GM18861 (cell line): ENCODE data around the gene ADIPOR2.

Experiments
- ATAC-seq: cut with Tn5 transposase; IDR thresholded peaks from one replicate; pipeline ENCODE4 v1.9.1; 2021; ENCODE audit not compliant: unreplicated experiment

Gene ADIPOR2

GRCh38 chr12:1690578-1691122, at the start of gene ADIPOR2:
TSS of gene ADIPOR2 (plus strand) at chr12:1691070. CDS start at chr12:1754344, 63,274 bp downstream.
- ATAC-seq, result peak; percentile 90

GRCh38 chr12:1642513-1642912, 48.4 kb upstream of the ADIPOR2 start:
- no peak for ATAC-seq

- ATAC-seq, result no peak
Observed at GRCh38 chr12:1643043-1643442, 47.8 kb upstream of the ADIPOR2 start.

- ATAC-seq, result no peak
Observed at GRCh38 chr12:1643905-1644533, 46.9 kb upstream of the ADIPOR2 start.

GRCh38 chr12:1644534-1645438, 46.1 kb upstream of the ADIPOR2 start:
- no peak for ATAC-seq

GRCh38 chr12:1645819-1646218, 45.1 kb upstream of the ADIPOR2 start:
- no peak for ATAC-seq

DNA sequence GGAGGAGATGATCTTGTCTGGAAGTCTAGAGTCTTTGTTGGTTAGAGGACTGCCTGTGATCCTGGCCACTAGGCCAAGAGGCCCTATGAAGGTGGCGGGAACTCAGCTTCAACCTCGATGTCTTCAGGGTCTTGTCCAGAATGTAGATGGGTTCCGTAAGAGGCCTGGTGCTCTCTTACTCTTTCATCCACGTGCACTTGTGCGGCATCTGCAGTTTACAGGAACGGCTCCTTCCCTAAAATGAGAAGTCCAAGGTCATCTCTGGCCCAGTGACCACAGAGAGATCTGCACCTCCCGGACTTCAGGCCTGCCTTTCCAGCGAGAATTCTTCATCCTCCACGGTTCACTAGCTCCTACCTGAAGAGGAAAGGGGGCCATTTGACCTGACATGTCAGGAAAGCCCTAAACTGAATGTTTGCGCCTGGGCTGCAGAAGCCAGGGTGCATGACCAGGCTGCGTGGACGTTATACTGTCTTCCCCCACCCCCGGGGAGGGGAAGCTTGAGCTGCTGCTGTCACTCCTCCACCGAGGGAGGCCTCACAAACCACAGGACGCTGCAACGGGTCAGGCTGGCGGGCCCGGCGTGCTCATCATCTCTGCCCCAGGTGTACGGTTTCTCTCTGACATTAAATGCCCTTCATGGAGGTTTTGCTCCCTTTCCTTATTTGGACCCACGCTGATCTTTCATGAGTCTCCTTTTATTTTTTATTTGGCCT, 44.1 kb upstream of the ADIPOR2 start:
- no peak for ATAC-seq

DNA sequence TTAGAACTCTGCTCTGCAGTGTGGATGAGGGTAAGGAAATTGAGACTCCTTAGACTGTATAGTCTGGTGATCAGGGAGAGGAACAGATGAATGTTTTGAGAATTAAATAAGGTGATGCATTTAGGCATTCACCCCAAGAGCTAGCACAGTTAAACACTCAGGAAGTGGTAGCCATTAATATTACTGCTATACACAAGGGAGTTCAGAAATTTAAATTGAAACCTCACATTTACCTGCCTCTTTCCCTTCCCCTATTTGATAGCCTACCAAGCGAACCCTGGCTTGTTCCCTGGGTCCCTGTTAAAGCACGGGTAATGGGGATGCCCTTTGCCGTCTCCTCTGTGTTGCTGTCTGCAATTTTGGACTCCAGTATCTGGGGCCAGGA, 43.6 kb upstream of the ADIPOR2 start:
- no peak for ATAC-seq

GRCh38 chr12:1650260-1650977, 40.5 kb upstream of the ADIPOR2 start:
- no peak for ATAC-seq

GRCh38 chr12:1650978-1651361, 39.9 kb upstream of the ADIPOR2 start:
- no peak for ATAC-seq

DNA sequence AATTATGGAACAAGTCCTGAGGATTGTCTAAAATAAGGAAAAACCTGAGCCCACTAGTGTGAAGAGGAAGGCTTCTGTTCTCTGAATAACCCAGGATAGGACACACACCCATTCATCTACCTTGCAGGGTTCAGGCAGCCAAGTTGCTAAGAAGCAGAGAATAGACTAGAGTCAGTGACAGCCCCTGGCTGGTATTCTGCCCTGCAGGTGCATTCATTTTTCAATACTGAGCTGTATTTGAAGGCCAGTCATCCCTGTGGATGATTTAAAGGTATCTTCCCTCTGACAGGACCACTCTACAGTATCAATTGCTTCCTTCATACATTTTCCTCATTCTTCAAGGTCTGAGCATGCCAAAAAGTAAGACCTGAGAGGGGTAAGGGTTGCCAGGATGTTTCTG, 38.9 kb upstream of the ADIPOR2 start:
- ATAC-seq, result no peak

DNA sequence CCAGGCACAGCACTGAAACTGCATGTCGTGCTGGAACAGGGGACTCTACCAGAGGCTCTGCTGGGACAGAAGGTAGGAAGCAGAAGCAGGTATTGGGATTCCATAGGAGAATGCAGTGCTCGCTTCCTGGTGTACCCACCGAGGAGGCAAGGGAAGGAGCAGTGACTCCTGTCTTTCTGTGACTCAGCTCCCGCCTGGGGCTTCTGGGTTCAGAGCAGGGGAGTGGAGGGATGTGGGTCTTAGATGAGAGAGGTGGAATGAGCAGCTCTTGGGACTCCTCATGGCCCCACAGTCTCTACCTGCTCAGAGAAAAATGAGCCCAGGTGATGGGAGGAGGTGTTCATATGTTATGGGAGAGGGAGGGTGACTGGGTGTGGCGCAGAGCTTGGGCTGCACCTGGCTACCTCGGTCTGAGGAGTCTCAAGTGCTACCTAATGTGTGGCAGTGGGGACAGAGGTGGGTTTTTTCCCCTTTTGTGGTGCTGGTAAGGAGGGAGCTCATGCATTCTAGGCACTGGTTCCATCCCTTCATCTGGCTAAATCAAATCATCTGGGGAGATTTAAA, 35.6 kb upstream of the ADIPOR2 start:
- no peak for ATAC-seq

- ATAC-seq, result no peak
Observed at GRCh38 chr12:1656902-1657301, 34.0 kb upstream of the ADIPOR2 start.

- no peak for ATAC-seq
Observed at GRCh38 chr12:1657688-1658087, 33.2 kb upstream of the ADIPOR2 start.

DNA sequence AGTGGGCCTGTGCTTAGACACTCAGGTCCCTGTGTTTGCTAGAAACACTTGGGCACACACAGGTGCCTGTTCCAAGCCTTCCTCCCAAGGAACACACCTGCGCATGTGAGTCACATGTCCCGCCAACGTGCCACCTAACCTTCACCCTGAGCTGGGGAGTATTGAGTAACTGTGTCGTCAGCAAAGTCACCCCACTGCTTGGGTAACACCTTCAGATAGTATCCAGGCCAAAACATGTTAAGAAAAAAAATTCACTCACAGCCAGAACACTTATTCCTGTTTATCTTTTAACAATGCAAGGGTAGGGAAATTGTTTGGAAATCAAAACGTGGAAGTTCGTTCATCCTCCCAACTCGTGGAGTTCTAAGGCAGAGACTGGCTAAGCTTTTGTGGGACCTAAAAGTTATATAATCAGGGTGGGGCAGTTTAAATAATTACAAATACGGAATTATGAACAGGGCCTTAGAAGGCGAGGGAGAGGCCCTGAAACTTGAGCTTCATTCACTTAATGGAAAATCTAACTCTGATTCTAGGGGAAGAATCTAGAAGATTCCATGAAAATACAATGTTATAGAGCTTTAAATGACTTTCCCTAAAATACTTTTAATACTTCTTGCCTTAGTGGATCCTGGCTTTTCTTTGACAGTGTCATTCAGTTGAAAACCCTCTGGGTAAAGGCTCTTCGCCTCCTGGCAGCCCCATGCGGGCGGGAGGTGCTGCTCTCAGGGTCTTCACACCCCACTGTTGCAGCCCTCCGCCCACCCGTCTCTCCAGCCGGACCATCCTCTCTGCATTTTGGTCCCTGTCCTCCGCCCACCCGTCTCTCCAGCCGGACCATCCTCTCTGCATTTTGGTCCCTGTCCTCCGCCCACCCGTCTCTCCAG, 30.3 kb upstream of the ADIPOR2 start:
- ATAC-seq, result no peak

- peak; percentile 61 for ATAC-seq
Observed at GRCh38 chr12:1661553-1662335, 29.1 kb upstream of the ADIPOR2 start.

- no peak for ATAC-seq
Observed at GRCh38 chr12:1662761-1663439, 28.0 kb upstream of the ADIPOR2 start.

DNA sequence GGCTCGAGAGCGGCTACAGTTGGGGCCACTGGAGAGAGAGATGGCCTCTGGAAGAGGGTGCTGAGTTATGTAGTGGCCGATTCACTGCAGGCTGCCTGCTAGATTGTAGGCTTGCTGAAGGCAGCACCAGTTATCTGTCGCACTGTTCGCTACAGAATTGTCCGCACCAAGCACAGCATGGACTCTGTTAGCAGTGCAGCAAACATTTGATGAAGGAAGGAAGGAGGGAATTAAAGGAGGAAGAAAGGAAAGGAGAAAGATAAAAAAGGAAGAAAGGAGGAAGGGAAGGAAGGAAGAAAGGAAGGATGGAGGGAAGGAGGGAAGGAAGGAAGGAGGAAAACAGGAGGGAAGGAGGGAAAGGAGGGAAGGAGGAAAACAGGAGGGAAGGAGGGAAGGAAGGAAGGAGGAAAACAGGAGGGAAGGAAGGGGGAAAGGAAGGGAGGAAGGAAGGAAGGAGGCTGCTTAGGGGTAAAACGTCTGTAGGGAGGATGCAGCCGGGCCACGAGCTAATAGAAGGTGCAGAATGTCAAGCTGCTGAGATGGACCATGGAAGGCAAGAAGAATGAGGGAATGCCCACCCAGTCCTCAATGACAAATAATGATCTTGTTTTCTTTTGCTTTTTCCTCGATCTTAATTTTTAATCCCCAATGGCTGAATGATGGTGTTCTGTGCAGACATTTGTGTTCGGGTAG, 27.3 kb upstream of the ADIPOR2 start:
- ATAC-seq, result no peak
